ENCODE results near the gene SIK1.

SIK1 gene

GRCh38 chr21:43369124-43369523, 57.8 kb downstream of the SIK1 start:
- in situ Hi-C loops (cut with MboI; ENCODE audit: low sequenced_read_pairs): no loop called here

DNA sequence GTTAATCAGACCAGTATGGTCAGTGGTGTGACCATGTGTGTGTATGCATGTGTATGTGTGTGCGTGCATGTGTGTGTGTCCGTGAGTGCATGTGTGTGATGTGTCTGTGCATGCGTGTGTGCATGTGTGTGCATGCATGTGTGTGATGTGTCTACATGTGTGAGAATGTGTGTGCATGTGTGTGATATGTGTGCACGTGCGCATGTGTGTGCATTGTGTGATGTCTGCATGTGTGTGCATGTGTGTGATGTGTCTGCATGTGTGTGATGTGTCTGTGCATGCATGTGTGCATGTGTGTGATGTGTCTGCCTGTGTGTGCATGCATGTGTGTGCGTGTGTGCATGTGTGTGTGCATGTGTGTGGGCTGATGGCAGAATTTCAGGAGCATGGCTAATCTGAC, 58.2 kb downstream of the SIK1 start:
- in situ Hi-C loops (cut with MboI; ENCODE audit: low sequenced_read_pairs): no loop called here

- in situ Hi-C loops (cut with MboI; ENCODE audit: low sequenced_read_pairs): no loop called here
These were observed 59.1 kb downstream of the SIK1 start for GRCh38 chr21:43367859-43368258.

DNA sequence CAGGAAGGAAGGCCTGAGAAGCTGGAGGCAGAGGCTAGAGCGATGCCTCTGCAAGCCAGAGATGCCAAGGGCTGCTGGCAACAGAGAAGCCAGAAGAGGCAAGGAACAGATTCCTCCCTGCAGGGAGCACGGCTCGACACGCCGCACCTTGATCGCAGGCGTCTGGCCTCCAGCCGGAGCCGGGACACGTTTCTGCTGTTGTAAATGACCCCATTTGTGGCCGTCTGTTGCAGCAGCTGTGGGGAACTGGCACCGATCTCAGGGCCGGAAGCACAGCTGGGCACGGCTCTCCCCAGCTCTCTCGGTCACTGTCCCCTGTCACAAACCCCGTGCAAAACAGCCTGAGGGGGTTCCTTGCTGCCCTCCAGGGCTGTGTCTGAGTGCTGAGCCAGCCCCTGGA, 59.6 kb downstream of the SIK1 start:
- in situ Hi-C loops (cut with MboI; ENCODE audit: low sequenced_read_pairs): no loop called here

DNA sequence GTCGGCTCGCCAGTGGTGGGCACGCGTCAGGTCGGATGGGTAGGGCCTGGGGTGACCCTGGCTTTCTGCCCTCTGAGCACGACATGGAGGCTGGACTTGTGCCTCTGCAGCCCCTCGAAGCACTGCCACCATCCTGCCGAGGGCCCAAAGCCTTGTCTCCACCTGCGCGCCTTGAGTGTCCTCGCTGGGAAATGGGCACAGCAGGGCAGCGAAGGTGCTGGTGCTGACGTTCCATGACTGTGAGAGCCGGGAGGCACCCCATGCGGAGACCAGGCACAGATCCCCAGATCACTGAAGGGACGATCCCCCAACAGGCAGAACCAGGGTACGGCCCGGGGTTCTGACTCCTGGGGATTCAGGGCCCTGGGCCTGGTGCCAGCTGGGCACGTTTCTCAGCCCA, 60.3 kb downstream of the SIK1 start:
- in situ Hi-C loops (cut with MboI; ENCODE audit: low sequenced_read_pairs): no loop called here

GRCh38 chr21:43365611-43366426, 61.1 kb downstream of the SIK1 start:
- in situ Hi-C loops (cut with MboI; ENCODE audit: low sequenced_read_pairs): no loop called here

DNA sequence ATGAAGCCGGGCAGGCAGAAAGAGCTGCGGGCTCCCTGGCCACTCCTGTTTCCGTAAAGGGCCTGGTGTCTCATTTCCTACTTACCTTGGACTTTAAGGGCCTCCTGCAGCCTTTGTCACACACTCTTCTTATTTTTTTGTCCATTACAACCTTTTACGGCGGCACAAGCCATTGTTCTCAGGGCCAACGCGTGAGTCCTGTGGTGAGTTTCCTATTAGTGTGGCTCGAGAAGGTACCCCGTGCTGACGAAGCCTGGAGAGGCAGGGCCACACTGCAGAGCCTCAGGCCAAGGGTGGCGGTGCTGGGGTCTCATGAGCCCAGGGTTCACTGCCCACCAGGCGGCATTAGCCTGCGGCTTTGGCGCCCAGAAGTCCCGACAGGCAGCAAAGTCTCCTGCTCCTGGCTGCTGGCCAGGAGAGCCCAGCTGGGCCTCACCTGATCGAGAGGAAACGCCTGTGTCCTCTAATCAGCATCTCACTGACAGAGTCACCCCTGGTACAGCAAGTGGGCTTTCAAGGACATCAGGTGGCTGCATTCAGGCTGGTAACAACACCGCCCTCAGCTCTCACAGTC, 62.0 kb downstream of the SIK1 start:
- in situ Hi-C loops (cut with MboI; ENCODE audit: low sequenced_read_pairs): no loop called here
